GM12801 (cell line): Measurements from ENCODE around the gene IAH1.

Experiments
- CTCF ChIP-seq: IDR thresholded peaks from one replicate; pipeline ENCODE4 v1.5.1; 2011; ENCODE audit warnings: control low read depth; ENCODE audit not compliant: insufficient read length; ENCODE audit errors: extremely low read depth

IAH1 gene

GRCh38 chr2:9508931-9509330 lies 34.6 kb downstream of the IAH1 start:
- TF ChIP-seq CTCF: no peak

GRCh38 chr2:9517118-9517782 lies 42.9 kb downstream of the IAH1 start:
- TF ChIP-seq CTCF: no peak

GRCh38 chr2:9518163-9518562 lies 43.8 kb downstream of the IAH1 start:
- TF ChIP-seq CTCF: no peak

- no peak for TF ChIP-seq CTCF
These were observed 44.4 kb downstream of the IAH1 start for GRCh38 chr2:9518780-9519179.

- no peak for TF ChIP-seq CTCF
These were observed 44.9 kb downstream of the IAH1 start for GRCh38 chr2:9519250-9519649.

GRCh38 chr2:9524291-9524690 lies 49.9 kb downstream of the IAH1 start:
- TF ChIP-seq CTCF: no peak

GRCh38 chr2:9525266-9525665 lies 50.9 kb downstream of the IAH1 start:
- no peak for TF ChIP-seq CTCF
